LNCaP clone FGC (cell line): ENCODE measurements around the gene FMN1.

Experiments
- DNase-seq: peaks from one replicate; pipeline ENCODE4 v3.0.0-alpha.2; 2011; ENCODE audit warnings: low read depth
- H3K4me3 ChIP-seq: 2 replicates; pipeline ENCODE4 v1.5.1; 2011; ENCODE audit warnings: mild to moderate bottlenecking, low read depth, low read length, control low read depth
- TF ChIP-seq, protein P1 (sequence below): IDR thresholded peaks from 2 replicates; pipeline ENCODE4 v1.5.1; 2012; ENCODE audit warnings: mild to moderate bottlenecking; ENCODE audit not compliant: control insufficient read depth, insufficient read depth; ENCODE audit errors: extremely low read depth

FMN1 gene

GRCh38 chr15:33131552-33132232 is 62.8 kb downstream of the FMN1 start:
- H3K4me3 ChIP-seq = no peak overlapping the region
- no peak for DNase-seq
- TF ChIP-seq, protein P1, sequence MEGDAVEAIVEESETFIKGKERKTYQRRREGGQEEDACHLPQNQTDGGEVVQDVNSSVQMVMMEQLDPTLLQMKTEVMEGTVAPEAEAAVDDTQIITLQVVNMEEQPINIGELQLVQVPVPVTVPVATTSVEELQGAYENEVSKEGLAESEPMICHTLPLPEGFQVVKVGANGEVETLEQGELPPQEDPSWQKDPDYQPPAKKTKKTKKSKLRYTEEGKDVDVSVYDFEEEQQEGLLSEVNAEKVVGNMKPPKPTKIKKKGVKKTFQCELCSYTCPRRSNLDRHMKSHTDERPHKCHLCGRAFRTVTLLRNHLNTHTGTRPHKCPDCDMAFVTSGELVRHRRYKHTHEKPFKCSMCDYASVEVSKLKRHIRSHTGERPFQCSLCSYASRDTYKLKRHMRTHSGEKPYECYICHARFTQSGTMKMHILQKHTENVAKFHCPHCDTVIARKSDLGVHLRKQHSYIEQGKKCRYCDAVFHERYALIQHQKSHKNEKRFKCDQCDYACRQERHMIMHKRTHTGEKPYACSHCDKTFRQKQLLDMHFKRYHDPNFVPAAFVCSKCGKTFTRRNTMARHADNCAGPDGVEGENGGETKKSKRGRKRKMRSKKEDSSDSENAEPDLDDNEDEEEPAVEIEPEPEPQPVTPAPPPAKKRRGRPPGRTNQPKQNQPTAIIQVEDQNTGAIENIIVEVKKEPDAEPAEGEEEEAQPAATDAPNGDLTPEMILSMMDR = no peak

DNA sequence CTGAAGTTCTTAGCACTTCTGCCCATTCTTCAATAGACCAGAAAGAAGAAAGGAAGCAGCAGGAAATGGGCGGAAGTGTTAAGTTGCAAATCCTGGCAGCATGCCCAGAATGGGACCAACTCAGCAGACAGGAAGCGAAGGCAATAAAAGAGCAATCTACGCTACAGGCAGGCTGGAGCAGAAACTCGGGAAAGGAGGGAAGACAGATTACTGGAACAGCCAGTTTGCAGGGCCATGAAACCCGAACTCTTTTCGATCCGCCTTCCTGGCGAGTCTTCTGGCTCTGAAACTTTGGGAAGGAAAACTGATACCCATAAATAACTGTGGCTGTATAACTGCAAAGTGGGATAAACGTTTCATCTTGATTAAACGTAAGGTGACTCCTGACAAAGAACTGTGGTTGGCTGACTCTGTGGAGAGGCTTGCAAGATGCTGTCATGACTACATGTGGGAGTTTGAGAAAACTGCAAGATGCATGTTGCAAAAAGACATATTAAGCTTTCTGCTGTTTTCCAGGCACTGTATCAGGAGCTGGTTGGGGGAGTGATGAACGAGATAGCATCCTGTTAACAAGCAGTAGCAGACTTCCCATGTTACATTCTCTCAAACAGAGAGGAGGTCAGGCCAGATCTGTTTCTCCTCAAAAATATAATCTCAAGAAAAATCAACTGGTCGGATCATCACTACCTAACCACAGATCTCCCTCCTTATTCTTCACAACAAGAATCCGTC is 67.8 kb downstream of the FMN1 start:
- peak; percentile 65 for DNase-seq
- TF ChIP-seq, protein P1 = no peak
- H3K4me3 ChIP-seq = no peak overlapping the region

DNA sequence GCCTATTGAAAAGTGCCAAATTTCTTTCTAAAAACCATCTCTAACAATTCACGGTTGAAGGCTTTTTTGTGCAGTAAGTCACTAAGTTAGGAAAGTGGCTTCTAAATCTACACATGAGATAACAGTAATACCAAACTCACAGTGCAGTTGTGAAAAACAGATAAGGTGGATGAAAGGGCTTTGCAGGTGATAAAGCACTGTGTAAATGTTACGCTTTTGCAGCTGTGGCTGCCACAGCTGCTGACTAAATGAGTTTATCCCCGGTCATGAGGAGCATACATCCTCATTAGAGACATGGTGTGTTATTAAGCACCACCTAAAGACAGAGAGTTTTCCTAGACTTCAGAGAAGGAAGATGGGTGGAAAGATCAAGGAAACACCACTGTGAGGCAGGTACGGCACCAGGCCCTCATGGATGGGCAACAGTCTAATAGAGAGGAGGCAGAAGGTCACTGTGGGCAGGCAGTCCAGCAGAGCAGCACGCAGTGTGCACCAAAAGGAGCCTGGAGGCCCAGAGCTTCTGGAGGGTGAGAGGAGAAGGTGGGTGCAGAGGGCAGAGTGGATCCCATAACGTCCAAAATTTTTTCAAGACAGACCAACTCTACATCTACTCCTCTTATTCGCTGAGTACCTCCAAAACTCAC is 68.5 kb downstream of the FMN1 start:
- no peak for DNase-seq

GRCh38 chr15:33124811-33125210 is 69.7 kb downstream of the FMN1 start:
- DNase-seq = no peak
- TF ChIP-seq, protein P1 = no peak
- no peak overlapping the region for H3K4me3 ChIP-seq

More for the DNA sequence above, 68.5 kb downstream of the FMN1 start:
- no peak overlapping the region for H3K4me3 ChIP-seq
- TF ChIP-seq, protein P1 = no peak

GRCh38 chr15:33124279-33124678 is 70.2 kb downstream of the FMN1 start:
- TF ChIP-seq, protein P1 = no peak
- no peak overlapping the region for H3K4me3 ChIP-seq
- no peak for DNase-seq

GRCh38 chr15:33119865-33120264 is 74.6 kb downstream of the FMN1 start:
- TF ChIP-seq, protein P1 = no peak
- no peak for DNase-seq

GRCh38 chr15:33119273-33119672 is 75.2 kb downstream of the FMN1 start:
- no peak overlapping the region for H3K4me3 ChIP-seq
- peak; percentile 31 for DNase-seq
- TF ChIP-seq, protein P1 = 0 out of 2 replicates have a peak, but pooled peaks have one; percentile 3

More at GRCh38 chr15:33119865-33120264, 74.6 kb downstream of the FMN1 start:
- H3K4me3 ChIP-seq = no peak overlapping the region
